ENCODE results near the gene MLYCD.

GRCh38 chr16:83899978-83900377, 1.1 kb downstream of the MLYCD start:
- no peak for TF ChIP-seq GATA2 (IDR thresholded peaks at IDR 0.05; ENCODE audit: low read depth, low read length)
- no peak for TF ChIP-seq GATA3 (IDR thresholded peaks at IDR 0.05; ENCODE audit: low read depth, low read length)
